T follicular helper cell (primary cell): ENCODE data around the gene CCND3.
"Not testable (repeated sequence)": the region's sequence is repeated elsewhere in the genome, so short reads cannot be mapped to it uniquely, and the experiment has no call there.

Source experiments
- DNase-seq: peaks from one replicate; pipeline ENCODE4 v3.0.0-alpha.2; 2020; ENCODE audit warnings: low read depth

The CCND3 gene

GRCh38 chr6:41947581-41948220, 6.1 kb upstream of the CCND3 start:
- DNase-seq: no peak

- no peak for DNase-seq
These were observed 1.8 kb upstream of the CCND3 start for GRCh38 chr6:41943456-41943855.

GRCh38 chr6:41942882-41943281, 1.3 kb upstream of the CCND3 start:
- DNase-seq: not testable (repeated sequence)

- peak; percentile 24 for DNase-seq
These were observed 651 bp upstream of the CCND3 start for GRCh38 chr6:41942067-41942851.

GRCh38 chr6:41940759-41941279, 789 bp downstream of the CCND3 start:
- peak; percentile 41 for DNase-seq

GRCh38 chr6:41939848-41940758, 1.5 kb downstream of the CCND3 start:
- DNase-seq: no peak

- DNase-seq: no peak
These were observed 2.3 kb downstream of the CCND3 start for GRCh38 chr6:41939176-41939847.

GRCh38 chr6:41938590-41939175, 2.9 kb downstream of the CCND3 start:
- no peak for DNase-seq

GRCh38 chr6:41937861-41938574, 3.6 kb downstream of the CCND3 start:
- peak; percentile 43 for DNase-seq

GRCh38 chr6:41937472-41937860, 4.1 kb downstream of the CCND3 start:
- no peak for DNase-seq

GRCh38 chr6:41936073-41936837, 5.4 kb downstream of the CCND3 start:
- DNase-seq: peak; percentile 40

- no peak for DNase-seq
These were observed 5.9 kb downstream of the CCND3 start for GRCh38 chr6:41935685-41936072.

- DNase-seq: no peak
These were observed 6.4 kb downstream of the CCND3 start for GRCh38 chr6:41935193-41935574.

GRCh38 chr6:41934278-41935192, 7.1 kb downstream of the CCND3 start:
- DNase-seq: no peak

GRCh38 chr6:41932378-41932777, 9.2 kb downstream of the CCND3 start:
- no peak for DNase-seq

GRCh38 chr6:41931792-41932191, 9.8 kb downstream of the CCND3 start:
- no peak for DNase-seq

GRCh38 chr6:41929924-41930323, 11.7 kb downstream of the CCND3 start:
- no peak for DNase-seq

- no peak for DNase-seq
These were observed 14.4 kb downstream of the CCND3 start for GRCh38 chr6:41927253-41927652.

GRCh38 chr6:41922154-41922553, 19.5 kb downstream of the CCND3 start:
- DNase-seq: no peak
